Measurements from ENCODE around the gene SUN2. TPM values are rescaled to one million over a fixed set of nuclear protein-coding genes. Genes with fewer than 3 reads are reported as not detected.

The SUN2 gene
- total and polyA plus RNA-seq, 2 of the 13 experiments (the other 11 are each of a cell fraction or from before 2014, with no cell fraction given): 45.6 to 56.6 TPM

- no peaks in the 10 kb centered on the region for H3K27me3 ChIP-seq (ENCODE audit: control insufficient read depth in 1 of 2, insufficient read depth in 2 of 2, low read length in 2 of 2)
- peaks cover 37 to 72% of the 10 kb centered on the region in 2 experiments for H3K36me3 ChIP-seq (replicated peaks in 1 of 2; ENCODE audit: control insufficient read depth in 1 of 2, insufficient read depth in 2 of 2, low read length in 2 of 2)
- ChIA-PET CTCF (ENCODE audit: low intra/inter-chr PET ratio, low total read pairs) (no interaction called here), POLR2A (interaction anchor here (1.9 kb wide), 1 partner anchor 12 kb away, joined by 6 read pairs; no protein-coding TSS in a partner anchor)
- no peak overlapping the region for H3K4me3 ChIP-seq (replicated peaks in 1 of 3; ENCODE audit: insufficient read depth in 1 of 3, low read depth in 2 of 3, low read length in 3 of 3)
- H3K9ac ChIP-seq (ENCODE audit: insufficient read depth, low read depth, low read length): no peak overlapping the region
- TF ChIP-seq ZNF138 (CRISPR knock-in tag; IDR thresholded peaks at IDR 0.05; ENCODE audit: low read depth) (no peak), MLLT10 (CRISPR knock-in tag; IDR thresholded peaks at IDR 0.05) (no peak), NR2C2 (CRISPR knock-in tag; IDR thresholded peaks at IDR 0.05; ENCODE audit: borderline replicate concordance) (no peak), ZNF205 (CRISPR knock-in tag; IDR thresholded peaks at IDR 0.05) (no peak), MAF1 (CRISPR knock-in tag; IDR thresholded peaks at IDR 0.05; ENCODE audit: borderline replicate concordance) (no peak), ZNF362 (CRISPR knock-in tag; IDR thresholded peaks at IDR 0.05; ENCODE audit: borderline replicate concordance) (no peak), LRRFIP1 (CRISPR knock-in tag; conservative IDR thresholded peaks at IDR 0.05) (no peak), HNRNPK (IDR thresholded peaks at IDR 0.05; ENCODE audit: low read depth, low read length, poor library complexity, severe bottlenecking) (no peak), KMT2B (CRISPR knock-in tag; IDR thresholded peaks at IDR 0.05) (no peak), CEBPG (CRISPR knock-in tag; IDR thresholded peaks at IDR 0.05) (no peak), PHF21A (CRISPR knock-in tag; IDR thresholded peaks at IDR 0.05) (no peak), HNRNPLL (IDR thresholded peaks at IDR 0.05; ENCODE audit: low read depth, low read length, poor library complexity, severe bottlenecking) (no peak), ZNF670 (CRISPR knock-in tag; IDR thresholded peaks at IDR 0.05; ENCODE audit: borderline replicate concordance) (no peak)
- H3K4me2 ChIP-seq (ENCODE audit: low read depth, low read length): no peak overlapping the region
- no peak for FAIRE-seq
- peaks cover 18% of the 10 kb centered on the region for H3K79me2 ChIP-seq (ENCODE audit: insufficient read depth, low read length)
- no peak overlapping the region for H3K27ac ChIP-seq (ENCODE audit: extremely low read length, insufficient read depth, low read length)
- H4K20me1 ChIP-seq (ENCODE audit: insufficient read depth, low read length): peaks cover 19% of the 10 kb centered on the region; the same call in 1 of the 2 replicates
- no peak for DNase-seq (ENCODE audit: low spot score)
- ATAC-seq: no peak
- no peaks in the 10 kb centered on the region for H3K9me3 ChIP-seq (ENCODE audit: low read length)
- in situ Hi-C loops (cut with HindIII; ENCODE audit: extremely low pct_ligation_motif_present, low pct_unique_long_range_greater_than_20kb): no loop called here
- H2AFZ ChIP-seq (ENCODE audit: low read length): no peak overlapping the region
- BruUV-seq (replicated peaks): no TSS peak
- no peaks in the 10 kb centered on the region for H3K4me1 ChIP-seq (ENCODE audit: insufficient read depth, low read length)
- 94% methylated on average over 6 of the region's 6 CpGs for WGBS (ENCODE audit: low lambda C conversion rate)
- intact Hi-C loops (cut with micrococcal nuclease; ENCODE audit: unreplicated experiment): no loop called here
Measured at GRCh38 chr22:38719196-38719595, 36.6 kb downstream of the SUN2 start.

All from HepG2 (cell line).